NCI-H2227 (cell line): ENCODE measurements around the gene BBS4.
"Not testable (repeated sequence)": the region's sequence is repeated elsewhere in the genome, so short reads cannot be mapped to it uniquely, and the experiment has no call there.

ENCODE experiments used
- DNase-seq: peaks from one replicate; lab custom pipeline; 2025; ENCODE audit not compliant: unreplicated experiment; lab: John Stamatoyannopoulos, UW

BBS4 gene, protein sequence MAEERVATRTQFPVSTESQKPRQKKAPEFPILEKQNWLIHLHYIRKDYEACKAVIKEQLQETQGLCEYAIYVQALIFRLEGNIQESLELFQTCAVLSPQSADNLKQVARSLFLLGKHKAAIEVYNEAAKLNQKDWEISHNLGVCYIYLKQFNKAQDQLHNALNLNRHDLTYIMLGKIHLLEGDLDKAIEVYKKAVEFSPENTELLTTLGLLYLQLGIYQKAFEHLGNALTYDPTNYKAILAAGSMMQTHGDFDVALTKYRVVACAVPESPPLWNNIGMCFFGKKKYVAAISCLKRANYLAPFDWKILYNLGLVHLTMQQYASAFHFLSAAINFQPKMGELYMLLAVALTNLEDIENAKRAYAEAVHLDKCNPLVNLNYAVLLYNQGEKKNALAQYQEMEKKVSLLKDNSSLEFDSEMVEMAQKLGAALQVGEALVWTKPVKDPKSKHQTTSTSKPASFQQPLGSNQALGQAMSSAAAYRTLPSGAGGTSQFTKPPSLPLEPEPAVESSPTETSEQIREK

DNA sequence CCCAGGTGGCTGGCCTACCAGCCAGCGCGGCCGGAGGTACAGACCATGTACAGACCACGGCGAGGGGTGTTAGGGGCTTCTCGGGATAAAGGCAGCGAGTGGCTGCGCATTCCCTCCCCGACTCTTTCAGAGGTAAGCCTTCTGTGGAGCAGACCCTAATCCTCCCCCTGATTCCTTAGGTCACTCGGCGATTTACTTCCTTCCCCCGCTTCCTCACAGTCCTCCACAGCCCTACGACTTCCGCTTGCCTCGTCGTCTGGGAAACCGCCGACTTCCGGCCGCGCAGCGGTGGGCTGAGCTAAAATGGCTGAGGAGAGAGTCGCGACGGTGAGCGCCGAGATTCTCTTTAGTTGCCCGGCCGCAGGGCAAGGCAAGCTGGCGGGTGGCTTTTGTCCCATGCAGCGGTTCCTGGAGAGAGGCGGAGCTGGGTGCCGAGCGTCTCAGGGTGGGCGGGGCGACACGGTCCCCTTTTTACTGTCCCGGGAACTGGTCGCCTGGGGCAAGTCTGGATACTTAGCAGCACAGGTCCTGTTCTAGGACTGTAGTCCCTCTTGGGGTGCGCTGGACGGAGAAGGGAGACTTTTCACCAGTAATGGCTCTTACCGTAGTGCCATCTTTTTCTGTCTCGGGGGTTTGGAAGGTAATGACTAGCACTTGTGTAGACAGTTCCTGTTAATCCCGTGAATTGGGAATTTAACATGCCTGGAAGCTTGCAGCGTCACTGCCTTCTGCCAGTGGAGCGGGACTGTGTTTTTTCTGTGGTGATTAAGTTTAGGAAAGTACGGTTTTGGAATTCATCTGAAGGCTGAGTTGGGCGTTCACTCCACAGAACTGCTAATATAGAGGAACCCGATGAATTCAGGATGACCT lies at the start of gene BBS4, which contains the start of gene HIGD2B:
TSS of gene BBS4 (plus strand) at position 283 of the 870 bp plus-strand sequence. CDS start at position 304, 21 bp downstream.
TSS of gene HIGD2B (minus strand) at position 258 of the 870 bp plus-strand sequence. CDS start 9,808 bp downstream, outside the sequence.
- DNase-seq = no peak

DNA sequence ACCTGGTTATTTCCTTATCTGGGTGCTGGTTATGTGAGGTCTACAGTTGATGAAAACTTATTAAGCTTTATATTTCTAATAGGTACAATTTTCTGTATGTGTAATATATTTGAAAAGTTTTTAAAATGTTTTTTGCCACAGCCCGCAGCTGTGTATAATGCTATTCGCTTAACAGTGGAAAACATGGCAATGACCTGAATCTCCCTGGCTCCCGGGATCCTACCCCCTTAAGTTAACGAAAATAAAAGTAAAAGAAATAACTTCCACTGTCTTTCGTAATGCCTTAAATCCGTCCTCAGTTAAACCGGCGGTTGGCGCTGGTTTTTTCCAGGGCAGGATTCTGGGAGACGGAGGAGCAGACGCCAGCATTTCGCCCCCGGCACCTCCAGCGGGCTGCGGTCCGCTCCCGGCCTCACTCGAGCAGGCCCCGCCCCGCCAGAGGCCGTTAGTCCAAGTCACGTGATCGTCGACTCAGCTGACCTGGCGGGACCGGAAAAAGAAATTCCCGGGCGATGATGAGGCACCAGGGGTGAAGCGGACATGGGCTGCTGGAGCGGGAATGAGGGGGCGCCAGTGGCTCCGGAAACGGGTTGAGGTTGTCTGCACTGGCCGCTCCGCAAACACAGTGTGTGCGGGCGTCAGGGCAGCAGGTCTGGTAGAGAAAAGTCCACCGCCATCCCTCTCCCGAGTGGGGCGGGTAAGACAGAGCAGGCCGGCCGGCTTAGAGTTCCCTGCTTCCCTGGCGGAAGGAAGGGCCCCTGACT lies 49.3 kb upstream of the BBS4 start:
- not testable (repeated sequence) for DNase-seq

DNA sequence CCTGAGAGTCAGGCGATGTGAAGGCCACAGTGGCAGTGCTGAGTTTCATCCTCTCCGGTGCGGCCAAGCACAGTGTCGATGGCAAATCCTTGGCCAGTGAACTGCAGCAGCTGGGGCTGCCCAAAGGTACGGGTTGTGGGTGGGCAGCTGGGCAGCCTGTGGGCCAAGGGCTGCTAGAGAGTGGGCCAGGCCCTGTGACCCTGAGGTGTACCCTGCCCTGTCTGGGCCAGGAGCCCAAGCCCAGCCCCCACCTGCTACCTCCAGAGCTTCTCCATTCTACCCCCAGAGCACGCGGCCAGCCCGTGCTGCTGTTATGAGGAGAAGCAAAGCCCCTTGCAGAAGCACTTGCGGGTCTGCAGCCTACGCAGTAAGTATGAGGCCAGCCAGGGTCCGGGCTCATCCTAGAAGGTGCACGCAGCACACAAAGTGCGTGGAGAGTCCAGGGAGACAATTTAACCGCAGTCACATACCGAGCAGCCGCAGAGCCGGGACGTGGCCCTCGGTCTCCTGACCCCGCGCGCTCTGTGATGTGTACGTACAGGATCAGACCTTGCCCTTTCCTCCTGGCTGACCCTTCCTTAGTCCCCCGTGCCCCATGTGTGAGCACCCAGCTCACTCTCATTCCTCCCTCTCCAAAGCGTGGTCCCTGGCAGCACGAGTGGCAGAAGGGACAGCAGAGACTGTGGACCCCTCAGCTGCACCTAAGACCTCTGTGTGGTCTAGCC lies 46.1 kb upstream of the BBS4 start:
- DNase-seq = not testable (repeated sequence)

DNA sequence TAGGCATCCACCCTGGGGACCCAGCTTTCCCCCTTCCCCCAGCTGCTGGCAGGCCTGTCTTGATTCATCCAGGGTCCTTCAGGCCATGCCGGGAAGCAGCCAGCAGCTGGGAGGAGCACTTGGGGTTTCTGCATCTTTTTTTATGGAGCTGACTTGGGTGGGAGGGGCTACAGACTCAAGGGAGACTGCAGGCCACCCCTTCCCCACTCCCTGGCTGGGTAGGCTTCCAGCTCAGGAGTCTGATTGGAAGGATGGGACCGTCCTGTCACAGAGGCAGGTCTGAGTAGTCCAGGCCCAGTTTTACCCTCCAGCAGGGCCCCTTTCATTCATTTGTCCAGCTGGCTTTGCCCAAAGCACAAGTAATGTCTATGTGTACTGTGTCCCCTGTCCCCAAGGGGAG lies 43.7 kb upstream of the BBS4 start:
- not testable (repeated sequence) for DNase-seq

DNA sequence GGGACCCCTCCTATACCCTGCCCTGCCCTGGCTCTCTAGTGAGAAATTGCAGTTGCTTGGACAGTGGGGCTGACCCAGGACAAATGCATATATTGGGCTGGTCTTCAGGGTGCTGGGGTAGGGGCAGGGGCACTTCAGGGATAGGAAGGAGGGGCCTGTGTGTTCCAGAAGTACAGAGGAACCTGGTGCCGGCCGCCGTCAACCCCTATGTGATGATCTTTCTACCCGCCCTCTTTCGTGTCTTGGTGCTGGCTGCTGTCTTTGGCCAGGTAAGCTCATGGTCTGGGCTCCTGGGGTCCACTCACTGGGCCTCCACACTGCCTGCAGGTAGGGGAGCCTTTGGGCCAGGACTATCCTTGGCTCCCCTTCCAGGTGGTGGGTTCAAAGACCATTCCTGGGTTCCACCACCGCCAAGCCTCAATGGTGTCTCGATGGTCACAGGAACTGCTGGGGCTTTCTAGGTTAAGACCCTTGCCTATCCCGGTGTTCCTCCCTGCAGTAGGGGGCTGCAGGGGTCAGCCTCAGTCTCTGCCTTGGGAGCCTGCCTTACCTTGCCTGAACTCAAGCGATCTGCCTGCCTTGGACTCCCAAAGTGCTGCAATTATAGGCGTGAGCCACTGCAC lies 37.3 kb upstream of the BBS4 start:
- DNase-seq = not testable (repeated sequence)

DNA sequence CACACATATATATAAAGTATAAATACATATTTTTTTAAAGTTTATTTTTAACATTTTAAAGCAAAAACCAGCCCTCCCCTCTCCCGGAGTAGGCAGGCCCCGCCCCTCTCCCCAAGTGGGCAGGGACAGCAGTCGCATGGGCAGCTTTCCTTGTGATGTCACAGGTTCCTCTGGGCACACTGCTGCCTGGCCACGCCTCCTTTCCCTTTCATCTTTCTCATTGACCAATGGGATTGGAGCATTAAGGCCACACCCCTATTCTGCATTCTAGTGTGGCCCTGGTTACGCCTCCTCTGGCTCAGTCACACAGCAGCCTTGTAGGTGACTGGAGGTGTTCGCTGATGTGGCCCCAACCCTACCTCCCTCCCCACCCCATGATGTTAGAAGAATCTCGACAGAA lies 31.6 kb upstream of the BBS4 start, which contains the start of gene GOLGA6B:
TSS of gene GOLGA6B (plus strand) at position 301 of the 400 bp plus-strand sequence. CDS start at position 342, 41 bp downstream.
- not testable (repeated sequence) for DNase-seq

DNA sequence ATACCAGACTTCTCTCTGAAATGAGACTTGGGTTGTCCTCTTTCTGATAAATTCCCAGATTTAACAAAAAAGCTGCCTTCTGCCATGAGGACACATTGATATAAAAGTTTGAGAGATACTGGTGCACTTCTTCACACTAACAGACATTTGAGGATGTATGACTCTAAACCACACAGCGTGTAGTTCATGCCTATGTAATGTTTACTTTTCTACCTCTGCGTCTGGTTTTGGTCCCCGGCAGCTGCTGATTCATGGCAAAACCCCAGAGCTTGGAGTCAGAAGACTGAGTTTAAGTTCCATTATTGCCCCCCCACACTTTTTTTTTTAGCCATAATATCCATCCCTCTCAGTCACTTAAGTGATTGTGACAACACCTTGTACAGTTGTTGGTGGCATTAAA lies 30.0 kb upstream of the BBS4 start:
- DNase-seq = not testable (repeated sequence)

DNA sequence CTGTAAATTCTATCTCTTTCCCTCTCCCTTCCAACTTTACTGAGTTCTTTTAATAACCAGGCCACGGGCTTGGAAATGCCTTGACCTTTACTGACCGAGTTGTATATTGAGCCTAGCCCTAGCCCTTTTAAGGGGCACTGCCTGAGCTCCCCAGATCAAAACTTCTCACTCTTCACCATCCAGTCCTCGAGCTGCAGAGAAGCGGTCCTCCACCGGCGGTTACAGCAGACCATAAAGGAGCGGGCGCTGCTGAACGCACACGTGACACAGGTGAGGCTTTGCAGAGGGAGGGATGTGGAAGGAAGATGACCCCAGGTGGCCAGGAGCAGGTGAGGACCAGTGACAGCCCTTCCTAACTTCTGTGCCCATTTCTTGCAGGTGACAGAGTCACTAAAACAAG lies 24.9 kb upstream of the BBS4 start:
- DNase-seq = not testable (repeated sequence)

DNA sequence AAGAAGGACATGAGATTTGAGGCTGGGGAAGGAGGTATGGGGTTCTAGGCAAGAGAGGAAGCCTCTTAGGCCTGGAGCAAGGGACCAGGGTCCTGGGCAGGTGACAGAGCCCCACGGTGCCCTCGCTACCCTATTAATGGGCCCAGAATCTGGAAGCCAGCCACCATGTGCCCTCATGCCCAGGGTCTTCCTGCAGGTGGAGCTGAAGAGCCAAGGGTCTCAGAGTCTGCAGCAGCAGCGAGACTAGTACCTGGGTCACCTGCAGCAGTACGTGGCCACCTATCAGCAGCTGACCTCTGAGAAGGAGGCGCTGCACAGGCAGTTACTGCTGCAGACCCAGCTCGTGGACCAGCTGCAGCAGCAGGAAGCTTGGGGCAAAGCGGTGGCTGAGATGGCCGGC lies 22.1 kb upstream of the BBS4 start:
- not testable (repeated sequence) for DNase-seq

DNA sequence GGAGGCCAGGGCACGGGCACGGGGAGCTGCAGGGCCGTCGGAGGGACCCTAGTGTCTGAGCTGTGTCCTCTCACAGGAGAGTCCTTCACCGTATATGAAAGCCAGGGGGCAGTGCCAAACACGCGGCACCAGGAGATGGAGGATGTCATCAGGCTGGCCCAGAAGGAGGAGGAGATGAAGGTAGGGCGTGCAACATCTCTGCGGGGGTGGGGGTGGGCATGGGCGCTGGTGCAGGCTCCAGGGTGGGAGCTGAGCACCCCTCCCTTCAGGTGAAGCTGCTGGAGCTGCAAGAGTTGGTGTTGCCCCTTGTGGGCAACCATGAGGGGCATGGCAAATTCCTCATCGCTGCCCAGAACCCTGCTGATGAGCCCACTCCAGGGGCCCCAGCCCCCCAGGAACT lies 20.3 kb upstream of the BBS4 start:
- not testable (repeated sequence) for DNase-seq

DNA sequence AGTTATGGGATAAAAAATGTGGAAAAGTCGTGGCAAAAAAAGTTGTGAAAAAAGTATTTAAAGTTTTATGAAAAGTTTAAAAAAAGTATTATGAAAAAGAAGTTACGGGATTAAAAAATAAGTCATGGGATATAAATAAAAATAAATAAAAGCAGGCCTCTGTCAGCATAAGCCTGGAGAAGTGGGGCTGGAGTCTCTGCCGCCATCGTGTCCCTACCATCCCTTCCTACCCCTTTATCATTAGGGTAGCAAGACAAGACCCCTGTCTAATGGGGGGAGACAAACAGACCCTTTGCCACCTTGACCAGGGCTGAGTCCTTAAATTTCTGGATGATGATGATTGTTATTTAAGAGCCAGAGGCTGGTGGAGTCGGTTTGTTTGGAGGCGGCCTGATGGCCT lies 16.2 kb upstream of the BBS4 start:
- DNase-seq = not testable (repeated sequence)

DNA sequence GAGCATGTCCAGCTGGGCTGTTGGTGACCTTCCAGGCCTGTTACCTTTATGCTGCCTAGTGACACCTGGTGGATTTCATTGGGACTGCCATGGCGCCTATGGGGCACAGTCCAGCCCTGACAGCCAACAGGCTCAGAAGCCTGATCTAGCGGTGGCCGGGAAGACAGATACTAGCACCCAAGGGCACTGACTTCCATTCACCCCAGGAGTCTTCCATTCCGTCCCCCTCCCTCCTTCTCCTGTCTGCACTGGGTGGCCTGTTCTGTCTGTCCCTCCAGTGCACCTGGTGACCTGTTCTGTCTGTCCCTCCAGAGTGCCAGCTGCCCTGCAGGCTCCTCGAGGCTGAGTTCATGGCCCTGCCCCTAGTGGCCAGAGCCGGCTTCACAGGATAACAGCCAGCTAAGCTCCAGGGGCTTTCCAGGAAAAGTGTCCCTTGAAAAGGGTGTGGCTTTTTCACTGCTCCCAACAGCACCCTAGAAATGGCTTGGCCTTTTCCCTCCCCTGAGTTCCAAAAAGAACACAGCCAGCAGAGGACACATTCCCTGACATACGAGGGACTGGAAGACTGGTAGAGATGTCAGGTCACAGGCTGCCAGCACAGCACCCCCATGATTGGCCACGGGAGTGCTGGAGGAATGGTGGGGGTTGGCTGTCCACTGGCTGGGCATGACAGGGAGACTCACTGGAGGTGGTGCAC lies 15.2 kb upstream of the BBS4 start:
- not testable (repeated sequence) for DNase-seq

DNA sequence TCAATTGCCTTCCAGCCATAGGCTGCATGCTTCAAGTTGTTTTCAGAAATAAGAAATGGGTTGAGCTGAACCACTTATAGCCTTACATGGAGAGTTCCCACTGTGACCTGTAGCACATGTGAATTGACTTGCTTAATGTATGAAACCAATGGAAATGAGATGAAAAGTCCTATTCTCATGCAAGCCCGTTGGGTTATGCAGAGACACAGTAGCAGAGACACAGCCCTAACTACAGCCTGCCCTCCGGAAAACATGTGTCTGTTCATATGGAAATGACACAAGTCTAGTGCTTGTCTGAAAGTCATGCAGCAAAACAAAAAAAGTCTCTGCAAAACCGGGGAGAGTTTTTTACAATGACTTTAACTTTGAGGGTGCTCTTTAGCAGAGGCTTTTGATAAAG lies 14.5 kb upstream of the BBS4 start:
- no peak for DNase-seq

DNA sequence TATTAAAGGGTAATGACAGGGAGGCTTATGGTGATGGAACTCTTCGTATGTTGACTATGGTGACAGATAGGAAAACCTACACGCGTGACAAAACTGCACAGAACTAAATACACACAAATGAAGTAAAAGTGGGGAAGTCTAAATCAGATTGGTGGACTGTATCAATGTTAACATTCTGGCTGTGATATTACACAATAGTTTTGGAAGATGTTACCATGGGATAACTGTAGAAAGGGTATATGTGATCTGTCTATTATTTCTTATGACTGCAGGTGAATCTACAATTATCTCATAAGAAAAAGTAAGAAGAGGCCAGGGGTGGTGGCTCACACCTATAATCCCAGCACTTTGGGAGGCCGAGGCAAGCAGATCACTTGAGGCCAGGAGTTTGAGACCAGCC lies 9.2 kb upstream of the BBS4 start:
- DNase-seq = no peak

DNA sequence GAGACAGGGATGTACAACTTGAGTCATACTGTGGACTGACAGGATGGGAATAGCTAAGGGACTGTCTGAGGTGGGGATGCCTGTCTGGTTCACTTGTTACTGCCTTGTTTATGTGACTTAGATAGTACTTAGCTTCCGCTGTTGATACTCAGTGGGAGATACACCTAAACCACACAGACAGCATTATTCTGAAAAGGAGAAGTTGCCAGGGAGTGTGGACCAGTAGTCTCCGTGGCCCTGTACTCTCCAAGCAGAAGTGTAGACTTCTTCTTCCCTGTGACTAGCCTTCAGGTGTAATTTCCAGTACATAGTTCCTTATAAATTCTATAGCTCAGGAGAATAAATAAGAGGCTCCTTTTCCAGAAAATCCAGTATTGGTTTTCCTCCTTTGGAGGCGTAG lies 5.1 kb upstream of the BBS4 start:
- DNase-seq = no peak

DNA sequence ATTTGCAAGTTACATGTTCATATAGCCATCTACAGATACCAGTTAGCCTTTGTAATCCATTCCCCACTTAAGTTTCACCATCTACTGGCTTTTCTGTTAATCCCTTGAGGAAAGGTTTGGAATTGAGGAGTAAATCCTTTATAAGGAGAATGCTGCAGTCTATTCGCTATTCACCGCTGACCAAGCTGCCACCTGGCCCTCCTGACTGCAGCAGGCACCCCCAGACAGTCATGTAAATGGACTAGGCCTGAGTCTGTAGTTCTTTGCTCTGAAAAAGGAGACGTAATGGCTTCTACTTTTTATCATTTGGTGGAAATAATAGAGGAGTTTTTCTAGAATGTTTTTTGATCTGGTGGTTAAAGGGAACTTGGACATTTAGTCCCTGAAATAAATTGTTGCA lies 3.2 kb upstream of the BBS4 start:
- no peak for DNase-seq

DNA sequence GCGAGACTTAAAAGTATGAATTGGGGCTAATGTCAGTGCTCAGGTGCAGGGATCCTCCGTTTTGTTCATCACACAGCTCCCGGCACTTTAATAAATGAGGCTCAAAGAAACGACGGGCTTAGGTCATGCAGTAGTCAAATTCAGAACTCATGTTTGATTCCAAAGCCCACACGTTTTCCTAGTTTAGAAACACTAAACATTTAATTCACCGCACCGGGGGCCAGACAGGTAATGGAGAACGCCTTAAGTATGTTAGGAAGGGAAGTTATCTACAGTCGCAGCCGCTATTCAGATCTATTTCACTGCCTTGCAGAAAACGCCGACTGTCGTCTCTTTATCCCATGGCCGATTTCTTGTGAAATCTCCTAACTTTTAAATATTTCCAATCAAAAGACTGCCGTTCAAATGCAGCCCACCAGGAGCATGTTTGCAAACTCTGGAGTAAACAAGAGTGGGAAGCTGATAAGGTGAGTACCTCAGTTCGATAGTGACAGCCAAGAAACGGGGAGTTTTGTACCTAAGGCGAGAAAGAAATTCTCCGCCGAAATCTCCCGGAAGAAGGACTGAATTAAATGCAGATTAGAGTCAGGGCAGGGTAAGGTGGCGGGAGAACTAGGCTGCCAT lies 594 bp upstream of the BBS4 start:
- no peak for DNase-seq

DNA sequence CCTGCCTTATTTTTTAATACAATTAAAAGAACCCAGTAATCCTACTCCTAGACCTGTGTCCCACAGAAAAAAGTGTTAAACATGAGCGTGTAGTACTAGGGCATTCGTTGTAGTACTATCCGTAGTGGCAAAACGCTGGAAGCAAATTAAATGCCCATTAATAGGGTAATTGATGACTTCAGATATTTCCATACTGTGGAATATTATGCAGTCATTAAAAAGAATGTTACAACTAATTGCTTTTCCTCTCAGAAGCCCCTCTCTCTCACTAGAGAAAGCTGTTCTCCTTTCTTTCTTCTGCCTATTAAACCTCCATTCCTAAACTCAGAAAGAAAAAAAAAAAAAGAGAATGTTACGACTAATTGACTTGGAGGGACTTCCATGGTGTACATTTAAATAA lies 2.7 kb downstream of the BBS4 start:
- DNase-seq = no peak

DNA sequence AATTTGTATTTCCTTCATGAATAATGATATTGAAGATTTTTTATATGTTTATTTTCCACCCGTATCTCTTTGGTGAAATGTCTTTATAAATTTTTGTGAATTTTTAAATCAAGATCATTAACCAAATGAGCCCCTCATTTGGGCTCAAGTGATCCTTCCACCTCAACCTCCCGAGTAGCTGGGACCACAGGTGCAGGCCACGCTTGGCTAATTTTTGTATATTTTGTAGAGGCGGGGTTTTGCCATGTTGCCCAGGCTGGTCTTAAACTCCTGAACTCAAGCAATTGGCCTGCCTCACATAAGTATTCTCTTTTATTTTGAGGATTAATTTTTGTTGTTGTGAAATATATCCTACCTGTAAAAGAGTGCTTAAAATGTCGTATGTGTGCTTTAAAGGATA lies 4.9 kb downstream of the BBS4 start:
- DNase-seq = no peak
